HG02642 (cell line): ENCODE measurements around the gene GRIN2A.

Experiments
- ATAC-seq: cut with Tn5 transposase; IDR thresholded peaks from one replicate; pipeline ENCODE4 v1.9.1; 2021; ENCODE audit warnings: mild to moderate bottlenecking; ENCODE audit not compliant: unreplicated experiment, poor library complexity

The GRIN2A gene

DNA sequence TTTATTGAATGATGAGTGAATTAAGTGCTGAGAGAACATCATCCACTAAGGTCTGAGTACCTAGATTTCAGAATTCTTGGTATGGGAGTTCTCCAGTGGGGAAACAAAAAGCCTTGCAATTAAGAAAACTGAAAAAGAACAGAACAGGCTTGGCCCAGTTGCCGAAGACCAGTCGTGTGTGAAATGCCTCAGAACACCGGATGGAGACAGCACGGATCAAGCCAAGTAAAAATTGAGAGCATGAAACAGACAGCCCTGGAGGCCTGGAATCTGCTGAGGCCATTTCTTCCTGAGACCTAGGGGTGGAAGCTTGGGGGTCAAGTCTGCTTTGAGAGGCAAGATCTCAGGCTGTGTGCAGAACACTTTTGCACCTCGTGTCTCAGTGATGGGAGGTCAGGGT, 43.3 kb downstream of the GRIN2A start:
- ATAC-seq: no peak

DNA sequence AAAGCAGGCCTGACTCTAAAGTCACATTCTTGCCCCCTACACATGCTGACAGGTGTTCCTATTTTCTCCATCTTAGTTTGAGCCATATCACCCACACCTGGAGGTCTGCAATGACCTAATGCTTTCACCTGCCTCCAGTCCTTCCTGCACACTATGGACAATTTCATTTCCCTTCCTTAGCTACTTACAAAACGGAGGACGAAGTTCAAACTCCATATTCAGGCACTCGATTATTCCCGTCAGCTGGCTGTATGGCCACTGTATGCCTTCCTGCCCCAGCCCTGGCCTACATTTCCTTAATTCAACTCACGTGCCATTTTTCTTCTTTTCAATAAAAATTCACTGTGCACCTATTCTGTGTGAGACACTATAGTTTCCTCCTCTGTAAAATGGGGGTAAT, 44.9 kb downstream of the GRIN2A start:
- ATAC-seq: no peak

DNA sequence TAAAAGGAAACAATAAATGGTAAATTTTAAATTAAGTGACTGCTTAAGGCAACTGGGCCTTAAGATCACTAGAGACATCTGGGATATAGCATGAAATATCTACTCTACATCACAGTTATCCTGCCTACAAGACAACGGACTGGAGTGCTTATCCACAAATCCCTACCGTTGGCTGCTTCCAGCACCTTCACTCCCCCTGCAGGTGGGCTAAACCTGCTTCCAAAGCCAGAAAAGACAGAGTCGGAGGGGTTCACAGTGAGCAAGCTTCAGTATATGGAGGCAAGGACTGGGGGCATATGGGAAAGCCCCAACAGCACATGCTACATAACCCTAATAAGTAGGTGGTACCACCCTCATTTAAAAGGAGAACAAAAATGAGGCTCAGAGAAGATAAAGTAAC, 45.3 kb downstream of the GRIN2A start:
- no peak for ATAC-seq

DNA sequence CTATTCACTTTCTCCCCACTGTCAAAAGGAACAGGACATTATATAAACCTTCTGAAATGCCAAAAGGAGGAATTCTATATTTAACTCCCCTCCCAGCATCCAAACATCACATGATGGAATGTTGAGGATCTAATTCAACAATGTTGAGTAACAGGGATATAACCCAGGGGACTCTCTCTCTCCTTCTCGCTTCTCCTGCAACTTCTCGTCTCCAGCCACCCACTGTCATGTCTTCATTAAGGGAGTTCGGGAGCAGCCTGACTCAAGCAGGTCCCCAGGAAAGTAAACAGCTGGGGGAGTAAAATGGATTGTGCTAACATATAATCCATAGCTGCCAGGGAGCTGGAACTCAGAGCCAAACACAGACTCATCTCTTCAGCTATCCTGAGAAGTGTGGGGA, 51.7 kb downstream of the GRIN2A start:
- ATAC-seq: no peak

DNA sequence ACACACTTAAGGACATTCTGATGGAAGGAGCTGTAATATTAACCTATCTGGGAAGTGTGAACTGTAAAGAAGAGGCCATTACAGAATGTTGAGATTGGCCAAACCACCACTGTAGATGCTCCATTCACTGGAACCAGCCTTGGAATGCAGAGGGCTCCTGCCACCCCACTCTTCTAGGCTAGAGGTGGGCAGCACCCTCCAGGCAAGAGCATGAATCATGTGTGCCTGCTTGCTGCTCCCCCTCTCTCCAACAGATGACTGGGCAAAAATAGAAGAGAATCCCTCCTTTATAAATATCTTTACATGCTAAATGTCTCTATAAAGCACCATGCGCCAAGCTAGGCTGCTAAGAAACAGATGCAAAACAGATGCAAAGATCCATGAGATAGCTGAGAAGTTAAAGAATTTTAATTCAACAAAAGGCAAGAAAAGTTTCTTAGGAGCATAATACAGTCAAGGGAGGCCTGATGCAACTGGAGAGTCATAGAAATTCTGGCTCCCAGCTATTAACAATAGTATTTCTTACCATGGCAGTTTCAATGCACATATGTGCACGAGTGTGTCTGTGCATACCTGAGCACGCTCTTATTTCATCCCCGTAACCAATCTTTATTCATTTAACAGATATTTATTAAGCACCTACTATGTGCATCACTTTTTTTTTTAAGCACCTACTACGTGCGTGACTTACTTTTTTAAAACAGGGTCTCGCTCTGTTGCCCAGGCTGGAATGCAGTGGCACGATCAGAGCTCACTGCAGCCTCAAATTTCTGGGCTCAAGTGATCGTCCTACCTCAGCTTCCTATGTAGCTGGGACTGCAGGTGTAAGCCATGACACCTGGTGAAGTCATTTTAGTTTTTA, 53.6 kb downstream of the GRIN2A start:
- no peak for ATAC-seq

DNA sequence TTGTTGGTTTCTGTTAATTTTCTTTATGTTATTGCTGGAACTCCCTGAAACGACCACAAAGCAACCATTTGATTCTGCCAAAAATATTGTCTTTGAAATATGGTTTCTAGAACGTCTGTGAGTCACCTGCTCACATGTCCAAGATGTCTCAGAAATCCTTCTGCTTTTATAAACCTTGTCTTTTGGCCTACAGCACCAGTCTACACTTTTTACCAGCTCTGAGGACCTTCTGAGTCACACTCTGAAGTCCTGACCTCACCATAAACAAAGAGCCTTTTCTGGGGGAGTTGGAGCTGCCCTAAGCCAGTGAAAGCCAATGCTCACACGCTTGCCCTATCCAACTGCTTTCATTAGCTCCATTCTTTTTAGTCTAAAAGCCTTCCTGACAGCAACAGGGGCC, 55.5 kb downstream of the GRIN2A start:
- ATAC-seq: no peak

DNA sequence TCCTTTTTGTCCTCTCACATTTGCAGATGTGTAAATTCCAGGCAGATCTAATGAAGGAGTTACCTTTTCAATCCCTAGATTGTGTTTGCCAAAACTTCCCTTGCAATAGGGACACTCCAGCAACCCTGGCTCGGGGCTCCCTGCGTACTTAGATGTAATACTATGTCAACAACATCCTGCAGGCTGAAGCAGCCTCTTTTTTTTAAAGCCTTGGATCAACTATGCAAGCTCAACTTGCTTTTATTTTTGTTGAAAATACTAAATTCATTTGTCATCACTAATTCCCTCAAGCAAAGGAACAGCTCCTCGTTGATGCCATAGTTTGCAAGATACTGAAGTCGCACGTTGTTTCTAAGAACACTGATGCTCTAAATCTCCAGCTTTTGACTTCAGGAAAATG, 59.1 kb downstream of the GRIN2A start:
- no peak for ATAC-seq

DNA sequence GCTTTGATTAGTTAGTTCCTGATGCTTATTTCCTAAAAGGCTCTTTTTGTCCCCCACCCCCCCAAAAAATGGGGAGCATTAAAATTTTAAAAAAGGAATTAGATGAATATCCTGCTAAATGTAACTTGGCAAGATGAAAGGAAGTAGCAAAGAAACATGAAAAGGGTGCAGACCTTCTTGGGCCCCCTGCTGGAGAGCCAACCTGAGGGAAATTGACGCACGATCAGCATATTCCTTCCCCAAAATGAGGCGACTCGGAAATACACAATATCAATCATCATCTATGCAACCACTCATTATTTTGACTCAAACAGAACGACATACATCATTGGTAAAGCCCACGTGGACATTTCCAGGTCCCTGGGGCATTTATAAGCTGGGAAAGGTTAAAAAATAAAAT, 59.7 kb downstream of the GRIN2A start:
- no peak for ATAC-seq

DNA sequence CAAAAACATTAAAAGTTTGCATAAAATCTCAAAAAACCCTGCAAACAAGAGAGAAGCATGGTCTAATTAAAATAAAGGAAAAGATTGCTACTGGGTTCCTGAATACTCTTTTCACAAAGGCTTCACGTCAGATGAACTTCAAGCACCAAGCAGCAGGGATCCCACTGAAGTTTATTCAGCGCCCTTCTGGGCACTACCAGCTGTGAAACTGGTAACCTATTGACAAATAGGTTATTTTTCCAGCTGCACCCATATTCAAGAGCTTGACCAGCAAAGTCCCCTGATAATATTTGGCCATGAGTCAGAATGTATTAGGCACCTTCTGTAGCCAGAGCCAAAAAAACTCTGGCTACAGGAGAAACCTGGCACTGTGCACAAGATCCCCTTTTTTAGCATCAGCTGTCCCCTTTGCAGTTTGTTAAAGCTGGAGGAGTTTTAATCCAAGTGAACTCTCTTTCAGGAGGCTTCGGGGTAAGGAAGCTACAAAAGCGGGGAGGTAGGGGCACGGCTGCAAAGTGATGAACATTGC, 60.3 kb downstream of the GRIN2A start:
- no peak for ATAC-seq

DNA sequence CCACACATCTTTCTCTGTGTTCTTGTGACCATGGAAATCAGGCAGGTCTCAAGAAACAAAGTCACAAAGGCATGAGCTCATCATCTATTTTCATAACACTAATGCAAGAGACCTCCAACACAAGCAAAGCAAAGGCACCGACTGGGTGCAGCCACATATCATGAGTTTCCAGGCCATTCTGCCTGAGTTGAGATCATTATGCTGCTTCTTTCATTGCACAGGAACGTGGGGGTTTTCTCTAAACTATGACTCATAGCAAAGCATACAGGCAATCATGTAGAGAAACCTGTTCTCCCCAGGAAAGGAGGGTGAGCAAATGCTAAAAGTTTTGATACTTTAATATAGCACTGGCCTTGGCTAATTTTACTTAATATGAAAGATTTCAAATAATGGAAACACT, 60.7 kb downstream of the GRIN2A start:
- no peak for ATAC-seq

DNA sequence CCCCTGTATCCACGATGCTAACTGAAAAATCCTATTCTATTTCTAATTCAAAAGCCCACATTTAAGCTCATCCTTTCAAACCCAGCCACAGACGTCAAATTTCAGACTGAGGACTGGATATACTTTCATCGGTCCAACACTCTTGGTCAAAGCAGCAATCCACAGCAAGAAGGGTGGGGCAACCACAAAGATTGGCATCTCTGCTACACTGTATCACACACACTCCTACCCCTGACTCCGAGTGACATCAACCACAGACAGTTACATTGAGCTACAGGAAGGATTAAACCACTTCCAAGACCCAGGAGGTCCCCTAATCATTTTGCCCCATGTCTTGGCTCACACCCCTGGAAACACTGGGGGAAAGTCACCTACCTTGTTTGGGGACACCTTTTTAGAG, 61.3 kb downstream of the GRIN2A start:
- no peak for ATAC-seq

DNA sequence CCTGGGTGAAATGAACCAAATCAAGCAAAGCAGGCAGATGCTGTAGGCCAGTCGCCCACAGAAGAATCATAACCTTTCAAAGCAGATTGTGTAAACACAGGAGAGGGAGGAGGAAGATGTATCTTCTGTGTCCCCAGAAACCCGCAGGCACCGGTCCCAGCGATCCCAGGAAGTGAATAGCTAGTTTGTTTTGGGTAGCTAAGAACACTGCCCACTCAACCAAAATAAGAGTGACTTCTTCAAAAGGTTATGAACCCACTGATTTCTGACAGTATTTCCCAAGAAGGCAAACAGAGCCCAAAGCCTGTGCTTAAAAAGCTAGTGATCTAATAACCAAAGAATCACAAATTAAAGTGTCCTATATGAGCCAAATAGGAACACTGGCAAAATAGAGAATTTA, 67.8 kb downstream of the GRIN2A start:
- ATAC-seq: no peak

DNA sequence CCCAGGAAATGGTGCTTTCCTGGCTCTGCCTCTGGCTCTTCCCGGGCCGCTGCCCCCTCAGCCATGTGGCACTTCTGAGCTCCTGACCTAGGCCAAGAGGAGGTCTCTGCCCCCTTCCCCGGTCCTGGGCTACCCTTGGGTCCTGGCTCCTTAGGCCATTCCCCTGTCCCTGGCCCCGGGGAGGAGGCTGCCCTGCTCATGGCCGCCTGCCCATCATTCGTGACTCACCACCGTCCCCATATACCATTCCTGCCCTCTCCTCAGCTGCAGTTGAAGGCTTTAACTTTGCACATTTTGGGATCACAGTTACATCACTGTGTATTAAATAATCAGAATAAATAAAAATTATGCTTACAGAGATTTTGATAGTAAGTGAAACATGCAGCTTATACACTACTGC, 69.0 kb downstream of the GRIN2A start:
- ATAC-seq: no peak

DNA sequence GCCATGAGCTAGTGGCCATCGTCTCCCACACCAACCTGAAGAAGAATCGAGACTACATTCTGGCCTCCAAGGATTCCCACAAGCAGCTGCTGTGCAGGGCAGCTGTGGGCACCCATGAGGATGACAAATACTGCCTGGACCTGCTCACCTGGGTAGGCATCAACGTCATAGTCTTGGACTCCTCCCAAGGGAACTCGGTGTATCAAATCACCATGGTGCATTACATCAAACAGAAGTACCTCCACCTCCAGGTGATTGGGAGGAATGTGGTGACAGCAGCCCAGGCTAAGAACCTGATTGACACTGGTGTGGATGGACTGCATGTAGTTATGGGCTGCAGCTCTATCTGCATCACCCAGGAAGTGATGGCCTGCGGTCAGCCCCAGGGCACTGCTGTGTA, 70.2 kb downstream of the GRIN2A start:
- ATAC-seq: no peak

DNA sequence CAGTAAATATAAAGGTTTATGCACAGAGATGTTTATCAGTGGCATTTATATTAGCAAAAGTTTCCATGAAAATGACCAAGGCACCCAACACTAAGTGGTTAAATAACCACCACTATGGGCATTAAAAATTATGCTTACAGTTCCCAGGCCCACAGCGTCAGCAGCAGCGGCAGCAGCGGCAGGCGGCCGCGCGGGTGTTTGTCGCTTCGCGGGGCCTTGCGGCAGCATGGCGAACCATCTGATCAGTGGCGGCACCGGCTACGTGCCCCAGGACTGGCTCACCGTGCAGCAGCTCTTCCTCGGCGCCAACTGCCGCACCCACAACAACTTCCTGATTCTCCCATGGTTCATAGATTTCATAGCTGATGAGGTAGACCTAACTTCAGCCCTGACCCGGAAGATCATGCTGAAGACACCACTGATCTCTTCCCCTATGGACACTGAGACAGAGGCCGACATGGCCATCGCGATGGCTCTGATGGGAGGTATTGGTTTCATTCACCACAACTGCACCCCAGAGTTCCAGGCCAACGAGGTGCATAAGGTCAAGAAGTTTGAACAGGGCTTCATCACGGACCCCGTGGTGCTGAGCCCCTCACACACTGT, 71.0 kb downstream of the GRIN2A start:
- ATAC-seq: no peak

DNA sequence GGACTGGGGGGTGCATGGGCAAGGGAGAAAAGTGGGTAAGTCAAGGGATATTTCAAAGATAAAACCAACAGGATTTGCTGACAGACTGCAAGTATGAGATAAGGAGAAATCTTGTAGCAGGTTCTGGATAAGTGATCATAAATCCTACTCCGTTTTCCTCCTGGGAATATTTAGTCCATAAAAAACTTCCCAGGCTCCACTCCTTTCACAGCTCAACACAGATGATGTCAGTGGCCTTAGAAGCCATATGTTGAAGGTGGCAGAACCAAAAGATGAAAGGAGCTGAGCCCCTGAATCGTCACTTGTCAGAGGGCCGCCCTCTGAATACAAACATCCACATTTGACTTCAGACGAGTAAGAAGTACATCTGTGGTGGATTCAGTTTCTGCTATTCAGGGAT, 71.7 kb downstream of the GRIN2A start:
- no peak for ATAC-seq

DNA sequence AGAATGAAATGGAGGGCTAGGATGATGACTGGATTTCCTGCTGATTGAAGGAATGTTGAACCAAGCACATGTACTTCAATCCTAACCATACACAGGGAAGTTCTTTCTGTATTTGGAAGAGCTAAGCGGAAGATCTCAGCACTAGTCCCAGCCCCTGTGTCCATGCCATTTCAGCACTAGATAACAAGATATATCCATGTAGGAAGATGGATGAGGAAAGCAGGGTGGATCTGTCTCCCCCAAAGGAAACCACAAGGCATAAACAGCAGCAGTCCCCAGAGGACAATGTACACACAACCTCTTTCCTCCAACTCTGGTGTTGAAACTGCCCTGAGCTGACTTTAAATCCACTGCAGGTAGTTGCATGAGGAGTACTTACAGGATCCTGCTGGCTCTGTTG, 75.1 kb downstream of the GRIN2A start:
- ATAC-seq: no peak

DNA sequence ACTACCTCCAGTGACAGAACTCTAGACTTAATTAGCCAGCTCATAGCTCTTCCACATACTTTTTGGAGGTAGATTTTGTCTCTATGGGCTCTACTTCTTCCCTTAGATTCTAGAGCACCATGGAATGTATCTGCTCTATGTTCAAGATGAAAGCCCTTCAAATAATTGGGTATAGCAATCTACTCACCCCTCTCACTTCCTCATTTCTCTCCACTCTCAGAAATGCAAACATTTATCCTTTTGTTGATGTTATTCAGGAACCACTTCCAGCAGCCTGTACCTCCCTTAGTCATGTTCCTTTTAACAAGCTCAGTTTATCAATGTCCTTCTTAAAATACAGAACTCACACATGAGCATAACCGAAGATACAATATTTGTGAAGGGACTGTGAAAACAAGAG, 78.5 kb downstream of the GRIN2A start:
- no peak for ATAC-seq

DNA sequence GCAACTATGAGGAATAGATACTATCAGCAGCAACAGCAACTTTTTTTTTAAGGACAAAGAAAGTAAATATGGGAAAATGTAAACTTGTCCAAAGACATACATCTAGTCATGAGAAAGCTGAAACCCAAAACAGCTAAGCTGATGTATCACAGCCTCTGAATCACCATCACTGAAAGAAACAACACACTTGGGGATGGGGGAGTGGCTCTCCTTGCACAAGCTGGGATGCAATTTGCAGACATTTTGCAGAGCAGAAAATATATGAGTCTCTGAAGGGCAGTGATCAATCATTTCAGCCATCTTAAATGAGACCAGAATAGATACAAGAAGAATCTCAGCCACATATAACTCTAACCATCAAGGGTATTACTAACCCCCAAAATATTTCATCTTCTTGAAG, 79.1 kb downstream of the GRIN2A start:
- no peak for ATAC-seq

DNA sequence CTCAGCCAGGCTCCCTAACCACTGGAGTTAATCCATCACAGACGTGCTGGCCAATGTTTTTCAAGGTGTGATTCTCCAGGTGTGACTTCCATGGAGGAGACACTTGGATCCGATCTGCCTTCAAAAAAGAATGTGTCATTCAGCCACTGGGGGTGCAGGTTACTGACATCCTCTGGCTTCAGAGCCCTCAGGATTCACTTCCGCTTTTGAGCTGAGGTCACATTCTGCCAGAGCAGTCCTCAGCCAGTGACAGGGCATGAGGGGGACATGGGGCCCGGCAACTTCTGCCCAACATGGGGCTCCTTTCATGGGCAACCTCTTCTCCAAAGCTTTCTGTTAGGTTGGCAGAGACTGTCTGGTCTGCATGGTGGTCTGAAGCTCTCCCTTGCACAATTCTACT, 81.4 kb downstream of the GRIN2A start:
- ATAC-seq: no peak

DNA sequence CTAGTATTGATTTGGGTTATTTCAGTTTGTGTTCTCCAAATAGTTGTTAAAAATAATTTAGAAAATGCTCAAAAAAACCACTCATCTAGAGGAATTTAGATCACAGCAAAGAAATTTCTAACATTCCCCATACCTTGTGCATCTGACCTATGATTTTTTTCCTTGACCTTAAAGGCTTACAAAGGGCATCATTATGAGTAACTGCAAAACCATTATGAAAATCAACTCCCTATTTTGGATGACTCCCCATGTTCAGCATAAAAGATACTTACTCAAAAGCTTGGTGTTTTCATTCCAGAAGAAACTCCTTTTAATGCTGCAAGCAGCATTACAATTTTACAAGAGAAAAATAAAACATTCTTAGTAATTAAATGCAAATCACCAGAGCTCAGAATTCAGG, 83.2 kb downstream of the GRIN2A start:
- no peak for ATAC-seq

DNA sequence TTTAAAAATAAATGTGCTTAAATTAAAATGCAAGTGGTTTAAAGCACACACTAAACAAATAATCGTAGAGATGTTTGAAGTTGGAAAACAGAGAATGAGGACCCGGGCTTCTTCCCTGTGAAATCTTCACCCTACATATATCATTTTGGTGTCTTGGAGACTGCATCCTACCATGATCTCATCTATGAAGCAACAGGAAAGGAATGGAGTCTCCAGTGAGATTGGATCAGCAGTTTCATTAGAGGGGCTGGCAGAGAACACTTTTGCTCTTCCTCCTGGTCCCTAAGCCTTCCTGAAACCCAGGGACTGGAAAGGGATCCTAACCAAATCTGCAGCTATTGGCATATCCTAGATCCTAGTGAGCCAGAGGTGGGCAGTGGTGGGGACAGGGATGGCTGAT, 85.0 kb downstream of the GRIN2A start:
- no peak for ATAC-seq
